Stimulated activated CD8-positive, alpha-beta memory T cell treated with anti-CD3 and anti-CD28 coated beads, Interleukin-15, amount 100 ng/mL, for 4 hours (primary cell): Measurements from ENCODE around the gene DAB2IP.

Experiments used
- DNase-seq, 2 donors: peaks; one replicate each; pipeline ENCODE4 v3.0.0-alpha.2; 2020; ENCODE audit warnings: low read depth in 2 of 2

DAB2IP gene

DNA sequence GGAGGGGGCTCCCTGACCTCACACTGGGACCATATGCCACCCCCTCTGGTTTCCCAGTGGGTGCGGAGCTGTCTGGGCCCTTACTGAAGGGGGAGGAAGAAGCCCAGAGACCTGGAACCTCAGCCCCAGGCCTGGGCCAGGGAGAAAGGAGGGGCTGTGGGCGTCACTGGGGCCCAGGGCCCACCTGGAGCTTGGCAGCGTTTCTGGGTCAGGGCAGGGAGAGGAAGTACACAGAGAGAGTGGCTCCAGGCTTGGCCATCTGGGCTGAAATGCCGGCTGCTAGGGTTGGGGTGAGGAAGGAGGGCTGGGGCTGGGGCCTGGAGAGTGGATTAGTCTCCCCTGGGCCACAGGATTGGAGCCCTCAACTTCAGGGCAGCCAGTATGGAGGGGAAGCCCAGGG lies 6.4 kb upstream of the DAB2IP start:
- no peak for DNase-seq

DNA sequence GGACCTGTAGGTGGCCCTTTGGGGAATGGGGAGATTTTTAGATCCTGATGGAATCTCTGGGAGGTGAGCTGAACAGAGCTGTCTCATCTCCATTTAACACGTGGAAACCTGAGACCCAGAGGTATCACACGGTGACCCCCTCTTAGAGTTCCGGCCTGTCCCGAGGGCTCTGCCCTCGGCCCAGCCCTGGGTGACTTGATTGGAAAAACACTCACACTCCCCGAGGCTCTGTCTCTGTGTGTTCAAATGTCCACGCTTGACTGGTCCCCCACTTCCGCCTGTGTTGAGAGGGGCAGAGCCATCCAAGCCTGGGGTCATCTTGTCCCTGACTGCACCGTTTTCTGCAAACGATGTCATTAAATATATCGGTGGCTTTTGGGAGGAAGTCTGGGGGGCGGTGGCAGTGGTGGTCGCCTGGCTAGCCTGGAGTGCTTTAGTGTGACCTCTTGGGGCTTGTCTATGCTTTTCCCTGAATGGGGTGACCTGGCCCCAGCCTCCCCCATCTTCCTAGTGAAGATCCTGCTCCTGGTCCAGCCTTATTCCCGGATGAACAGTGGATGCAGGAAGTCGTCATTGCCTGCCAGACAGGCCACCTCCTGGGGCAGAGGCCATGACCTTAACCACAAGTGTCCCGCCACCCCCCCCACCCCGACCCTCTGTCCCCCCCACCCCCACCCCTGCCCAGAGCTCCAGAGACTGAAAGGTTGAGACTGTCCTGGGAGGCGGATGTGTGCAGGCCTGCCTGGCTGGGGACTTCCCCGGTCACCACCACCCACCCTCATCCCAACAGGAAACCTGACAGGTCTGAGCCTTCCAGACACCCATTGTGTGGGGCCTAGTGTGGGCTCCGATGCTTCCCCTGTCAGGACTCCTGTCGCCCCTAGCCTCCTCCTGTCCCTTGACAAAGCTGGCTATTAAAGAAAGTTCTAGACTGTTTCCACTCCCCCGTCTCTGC lies 5.3 kb upstream of the DAB2IP start:
- DNase-seq = no peak

DNA sequence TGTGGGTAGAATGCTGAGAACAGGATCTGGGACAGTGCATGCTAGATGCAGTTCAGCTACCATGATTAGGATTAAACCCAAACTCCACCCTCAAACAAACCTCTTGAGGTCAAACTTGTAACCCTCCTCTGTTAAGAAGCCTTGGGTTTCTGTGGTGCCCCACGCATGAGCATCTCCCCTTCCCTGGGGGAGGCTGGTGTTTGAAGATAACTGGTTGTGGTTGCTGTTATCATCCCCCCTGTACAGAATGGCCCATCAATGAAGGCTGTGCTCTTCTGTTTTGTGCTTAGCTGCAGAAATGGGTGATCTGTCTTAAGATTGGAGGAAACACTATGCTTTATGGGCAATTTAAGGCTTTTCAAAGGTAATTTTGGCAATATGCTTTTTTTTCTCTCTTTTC lies 4.4 kb upstream of the DAB2IP start:
- no peak for DNase-seq

DNA sequence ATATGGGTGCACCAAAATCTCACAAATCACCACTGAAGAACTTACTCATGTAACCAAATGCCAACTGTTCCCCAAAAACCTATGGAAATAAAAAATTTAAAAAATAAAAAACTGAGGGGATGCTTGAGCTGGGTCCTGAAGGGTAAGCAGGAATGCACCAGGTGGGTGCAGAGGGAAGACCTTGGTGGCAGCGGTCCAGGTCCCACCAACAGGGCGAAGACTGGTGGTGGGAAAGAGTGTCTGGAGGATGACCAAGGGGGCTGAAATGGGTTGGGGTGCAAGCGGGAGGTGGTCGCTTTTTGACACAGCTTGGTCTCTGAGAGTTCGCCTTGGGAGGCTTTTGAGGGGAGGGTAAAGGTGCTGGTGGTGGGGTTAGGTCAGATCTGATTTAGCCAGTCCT lies 3.3 kb upstream of the DAB2IP start:
- no peak for DNase-seq

DNA sequence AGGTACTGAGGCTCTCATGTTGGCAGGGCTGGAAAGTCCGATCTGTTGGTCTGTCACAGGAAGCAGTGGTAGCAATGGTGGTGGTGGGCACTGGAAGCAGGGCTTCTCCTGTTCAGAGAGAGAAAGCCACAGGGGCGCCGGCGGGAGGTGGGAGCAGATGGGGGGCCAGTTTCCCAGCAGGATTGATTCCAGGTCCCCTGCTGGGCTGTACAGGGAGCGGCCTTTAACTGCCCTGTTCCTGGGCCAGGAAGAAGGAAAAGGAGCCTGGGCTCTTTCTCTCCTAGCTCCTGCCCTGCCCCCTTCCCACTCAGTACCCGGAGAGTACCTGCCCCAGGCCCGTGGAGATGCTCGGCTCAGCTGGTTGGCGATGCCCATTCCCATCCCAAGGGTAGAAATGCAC lies 2.6 kb upstream of the DAB2IP start:
- DNase-seq = no peak

DNA sequence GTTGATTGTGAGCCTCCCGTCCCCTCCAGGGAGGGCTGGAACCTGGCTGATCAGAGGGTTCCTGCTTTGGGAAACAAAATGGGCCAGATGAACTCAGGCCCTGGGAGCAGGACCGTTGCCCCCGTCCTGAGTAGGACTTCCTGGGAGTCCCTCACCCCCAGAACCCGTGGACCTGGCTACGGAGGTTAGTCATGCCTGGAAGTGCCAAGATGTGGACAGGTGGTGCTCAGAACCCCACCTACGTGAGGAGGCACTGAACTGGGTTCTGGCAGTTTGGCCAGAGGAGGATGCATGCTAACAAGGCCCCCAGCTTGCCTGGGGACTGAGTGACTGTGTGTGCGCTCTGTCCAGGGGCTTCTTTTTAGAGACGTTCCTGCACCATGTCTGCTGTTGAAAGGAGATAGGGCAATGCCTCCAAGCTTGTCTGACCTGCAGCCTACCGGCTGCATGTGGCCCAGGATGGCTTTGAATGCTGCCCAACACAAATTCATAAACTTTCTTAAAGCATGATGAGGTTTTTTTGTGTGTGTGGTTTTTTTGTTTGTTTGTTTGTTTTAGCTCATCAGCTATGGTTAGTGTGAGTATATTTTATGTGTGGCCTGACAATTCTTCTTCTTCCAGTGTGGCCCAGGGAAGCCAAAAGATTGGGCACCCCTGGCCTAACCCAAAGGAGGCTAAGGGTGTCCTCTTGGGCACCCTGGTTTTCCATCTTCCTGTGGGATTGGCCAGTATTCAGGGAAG lies 1.8 kb upstream of the DAB2IP start:
- no peak for DNase-seq

DNA sequence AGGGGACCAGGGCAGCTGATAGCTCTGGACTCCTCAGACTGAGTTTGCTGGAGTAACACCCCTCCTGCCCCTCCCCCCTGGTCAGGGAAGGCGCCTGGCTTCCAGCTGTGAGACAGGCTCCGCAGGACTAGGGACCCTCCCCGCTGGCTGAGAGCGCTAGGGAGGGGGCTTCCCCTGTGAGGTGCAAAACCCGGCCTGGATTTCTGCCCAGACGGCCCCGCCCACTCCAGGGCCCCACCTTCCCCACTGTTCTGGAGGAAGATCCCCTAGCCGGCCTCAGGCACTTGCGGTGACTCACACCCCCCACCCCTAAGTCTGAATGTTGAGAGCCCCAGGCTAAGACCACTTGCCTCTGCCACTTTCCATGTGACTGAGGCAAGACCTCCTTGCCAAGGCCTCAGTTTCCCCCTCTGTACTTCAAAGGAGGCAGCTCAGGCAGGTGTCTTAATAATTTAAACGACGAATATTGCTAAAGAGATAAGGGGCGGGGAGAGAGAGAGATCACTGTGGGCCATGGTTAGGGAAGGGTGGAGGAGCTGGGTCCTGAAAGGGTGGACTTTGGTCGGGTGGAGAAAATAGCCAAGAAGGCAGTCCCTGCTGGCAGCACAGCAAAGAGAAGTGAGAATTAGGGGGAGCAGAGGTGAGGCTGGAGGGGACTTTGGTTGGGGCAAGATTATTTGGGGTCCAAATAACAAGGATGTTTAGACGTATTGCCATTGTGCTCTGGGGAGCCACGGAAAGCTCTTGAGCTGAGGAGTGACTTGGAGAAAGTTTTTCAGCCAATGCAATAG lies 1.0 kb upstream of the DAB2IP start:
- no peak for DNase-seq

DNA sequence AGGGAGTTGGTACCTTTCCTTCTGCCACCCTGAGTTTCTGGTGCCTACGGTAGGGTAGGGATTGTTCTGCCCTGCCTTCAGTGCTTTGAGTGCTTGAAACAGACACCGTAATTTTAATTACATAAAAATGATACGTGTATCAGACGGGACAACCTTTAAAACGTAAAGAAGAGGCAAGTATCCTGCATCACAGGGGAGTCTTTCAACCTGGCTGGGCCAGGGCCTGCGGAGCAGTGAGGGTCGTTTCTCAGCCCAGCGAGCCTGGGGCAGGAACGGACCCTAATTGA lies 483 bp upstream of the DAB2IP start:
- DNase-seq = no peak

DNA sequence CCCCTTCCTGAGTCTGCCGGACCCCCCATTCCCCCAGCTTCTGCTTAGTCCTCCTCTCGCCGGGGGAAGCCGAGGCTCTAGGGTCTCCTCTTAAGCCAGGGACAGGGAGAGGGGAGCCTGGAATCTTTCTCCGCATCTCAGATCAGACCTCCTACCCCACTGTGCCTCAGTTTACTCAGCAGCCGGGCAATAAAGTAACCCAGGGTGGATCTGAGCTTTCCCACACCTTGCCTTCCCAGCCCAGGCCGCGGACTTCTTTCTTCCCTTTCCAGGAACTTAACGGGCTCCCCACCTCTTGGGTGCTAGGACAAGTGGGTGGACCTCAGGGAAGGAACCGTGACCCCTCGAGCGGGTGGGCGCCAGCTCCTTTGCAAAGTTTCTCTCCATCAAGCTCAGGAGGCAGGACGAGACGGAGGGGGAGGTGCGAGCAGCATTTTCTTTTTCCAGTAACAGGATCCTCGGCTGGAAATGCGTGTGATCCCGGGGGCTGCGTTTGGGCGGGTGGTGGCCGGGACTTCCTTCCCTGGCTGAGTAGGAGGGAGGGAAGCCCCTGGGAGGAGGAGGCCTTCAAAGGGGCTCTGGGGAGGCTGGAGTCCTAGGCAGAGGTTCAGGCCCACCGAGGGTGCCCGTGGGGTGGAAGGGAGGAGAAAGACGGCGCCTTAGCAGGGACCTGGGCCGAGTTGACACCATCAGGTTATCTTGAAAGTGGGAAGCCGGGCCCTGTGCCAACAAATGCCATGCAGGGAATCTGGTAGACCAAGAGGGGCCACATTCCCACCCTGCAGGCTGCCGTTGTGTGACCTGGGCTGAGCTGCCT lies 795 bp downstream of the DAB2IP start:
- no peak for DNase-seq

DNA sequence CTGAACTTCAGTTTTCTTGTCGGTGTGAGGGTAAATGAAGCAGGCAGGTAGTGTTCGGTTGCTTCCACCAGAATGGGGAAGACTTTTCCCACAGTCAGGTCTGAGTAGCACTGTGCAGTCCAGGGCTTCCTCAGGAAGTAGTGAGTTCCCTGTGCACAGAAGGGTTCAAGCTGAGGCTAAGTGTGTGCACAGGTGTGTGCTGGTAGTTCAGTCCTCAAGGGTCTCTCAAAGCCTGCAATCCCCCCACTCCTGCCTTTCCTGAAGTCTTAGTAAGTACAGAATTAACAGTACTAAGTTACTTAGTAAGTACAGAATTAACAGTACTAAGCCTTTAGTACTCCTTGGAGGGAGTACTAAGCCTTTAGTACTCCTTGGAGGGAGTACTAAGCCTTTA lies 1.4 kb downstream of the DAB2IP start:
- no peak for DNase-seq

DNA sequence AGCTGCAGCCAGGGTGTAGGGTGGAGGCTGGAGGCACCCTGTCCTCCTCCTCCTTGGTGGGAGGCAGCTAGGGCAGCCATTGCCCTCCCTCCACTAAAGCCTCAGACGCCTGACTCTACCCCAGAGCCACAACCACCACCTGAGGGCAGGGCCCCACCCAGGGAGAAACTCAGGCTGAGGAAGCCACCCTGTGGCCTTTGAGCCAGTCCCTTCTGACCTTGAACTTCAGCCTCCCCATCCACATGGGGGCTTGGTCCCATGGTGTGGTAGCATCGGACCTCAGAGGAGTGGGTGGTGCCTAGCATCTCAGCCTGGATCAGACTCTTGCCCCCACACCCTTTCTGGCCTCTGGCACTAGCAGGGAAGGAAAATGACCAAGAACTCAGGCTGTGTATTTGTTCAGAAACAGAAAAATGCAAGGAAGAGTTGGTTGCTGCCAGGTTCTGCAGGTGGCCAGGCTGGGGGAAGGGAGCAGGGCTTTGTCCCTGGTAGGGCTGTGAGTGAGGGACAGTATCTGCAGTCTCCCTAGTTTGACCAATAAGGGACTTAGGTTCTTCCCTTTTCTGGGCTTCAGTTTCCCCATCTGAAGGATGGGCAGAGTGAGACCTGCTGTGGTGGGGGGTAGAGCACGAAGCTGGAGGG lies 3.2 kb downstream of the DAB2IP start:
- DNase-seq = no peak

DNA sequence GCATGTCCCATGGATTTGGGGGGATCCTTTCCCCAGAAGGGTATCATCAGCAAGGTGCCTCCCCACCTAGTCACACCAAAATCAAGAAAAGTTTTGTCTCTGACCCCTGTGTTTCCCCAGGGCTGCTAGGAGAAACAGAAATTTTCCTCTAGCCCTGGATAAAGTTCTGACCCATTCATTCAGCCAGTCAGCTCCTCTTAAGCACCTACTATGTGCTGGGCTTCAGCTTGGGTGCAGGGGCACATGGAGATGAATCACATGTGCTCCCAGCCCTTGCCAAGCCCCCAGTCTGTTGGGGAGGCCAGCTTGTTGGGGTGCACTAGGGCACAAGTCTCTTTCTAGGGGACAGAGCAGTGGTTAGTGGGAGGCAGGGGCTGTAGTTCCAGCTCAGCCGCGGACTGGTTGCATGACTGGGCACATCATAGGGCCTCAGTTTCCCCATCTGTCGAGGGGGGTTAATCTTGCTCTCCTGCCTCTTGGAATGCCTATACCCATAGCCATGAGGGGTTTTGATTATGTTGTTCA lies 3.9 kb downstream of the DAB2IP start:
- DNase-seq = no peak

DNA sequence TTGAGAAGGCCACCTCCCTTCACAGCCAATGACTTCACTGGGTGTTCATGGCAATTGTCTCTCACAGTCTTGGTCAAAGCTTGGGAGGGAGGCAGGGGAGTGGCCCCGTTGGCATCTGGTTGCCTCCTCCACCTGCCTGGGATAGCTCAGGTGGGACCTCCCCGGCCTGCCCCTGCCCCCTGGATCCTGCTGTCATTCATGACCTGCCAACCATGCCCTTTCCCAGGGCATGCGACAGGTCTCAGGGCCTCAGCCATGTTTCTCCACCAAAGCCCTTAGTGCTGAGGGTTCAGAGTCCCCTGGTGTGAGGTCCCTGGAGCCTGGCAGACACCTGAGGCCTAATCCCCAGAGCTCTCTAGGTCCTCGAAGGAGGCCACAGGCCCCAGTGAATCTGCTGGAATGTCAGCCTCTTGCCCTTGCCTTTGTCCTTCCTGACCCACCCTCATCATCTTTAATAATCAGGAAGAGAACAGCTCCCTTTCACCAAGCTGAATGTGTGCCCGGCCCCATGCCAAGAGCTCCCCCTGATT lies 5.6 kb downstream of the DAB2IP start:
- DNase-seq = no peak

DNA sequence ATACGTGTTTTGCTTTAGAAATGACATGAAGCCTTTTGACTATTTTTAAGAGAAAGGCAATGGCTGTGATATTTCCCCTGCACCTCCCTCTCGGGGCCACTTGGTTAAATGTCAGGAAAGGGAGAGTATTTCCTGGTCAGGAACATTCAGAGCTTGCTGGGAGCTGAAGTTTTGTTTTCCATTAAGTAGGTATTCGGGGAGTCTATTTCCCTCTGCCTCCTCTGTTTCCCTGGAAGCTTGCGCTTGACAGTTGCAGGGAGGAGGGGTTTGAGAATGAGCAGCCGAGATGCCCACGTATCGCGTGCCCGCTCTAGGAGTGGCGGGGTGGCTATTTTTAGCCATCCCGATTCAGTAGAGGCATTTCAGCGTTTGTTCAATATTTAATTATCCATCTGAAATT lies 6.7 kb downstream of the DAB2IP start:
- no peak for DNase-seq

DNA sequence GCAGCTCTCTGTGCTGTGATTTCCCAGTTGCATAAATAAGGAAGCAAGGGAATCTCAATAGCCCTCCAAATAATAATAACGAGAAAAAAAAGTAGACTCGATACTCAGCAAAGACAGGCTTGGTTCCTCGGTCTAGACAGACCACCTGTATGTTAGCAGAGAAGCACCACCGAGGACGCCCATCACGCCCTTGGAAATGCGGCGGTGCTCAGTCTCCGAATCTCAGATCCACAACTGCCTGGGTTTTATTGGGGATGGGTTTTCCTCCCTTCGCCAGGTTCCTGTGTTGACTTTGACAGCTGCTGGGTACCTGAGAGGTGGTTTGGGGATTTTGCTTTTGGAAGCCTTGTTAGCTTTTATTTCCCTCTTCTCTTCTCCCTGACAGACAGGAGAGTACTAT lies 7.2 kb downstream of the DAB2IP start:
- DNase-seq = no peak

DNA sequence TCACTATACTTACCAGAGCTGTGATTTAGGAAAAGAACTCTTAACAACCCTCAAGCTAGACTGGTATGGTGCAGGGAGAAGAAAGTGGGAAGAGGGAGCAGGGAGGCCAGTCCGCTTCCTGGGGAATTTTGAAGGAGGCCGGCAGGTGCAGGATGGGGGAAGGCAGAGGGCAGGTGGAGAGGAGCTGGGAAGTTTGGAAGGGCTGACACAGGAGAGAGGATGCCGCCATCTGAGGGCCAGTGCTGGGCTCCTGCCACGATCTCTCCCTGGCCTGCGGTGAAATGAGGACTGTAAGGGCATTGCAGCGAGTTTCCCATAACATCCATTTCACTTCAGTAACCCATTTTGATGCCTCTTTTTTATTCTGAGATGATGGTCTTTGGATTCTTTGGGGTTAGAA lies 8.9 kb downstream of the DAB2IP start:
- no peak for DNase-seq

DNA sequence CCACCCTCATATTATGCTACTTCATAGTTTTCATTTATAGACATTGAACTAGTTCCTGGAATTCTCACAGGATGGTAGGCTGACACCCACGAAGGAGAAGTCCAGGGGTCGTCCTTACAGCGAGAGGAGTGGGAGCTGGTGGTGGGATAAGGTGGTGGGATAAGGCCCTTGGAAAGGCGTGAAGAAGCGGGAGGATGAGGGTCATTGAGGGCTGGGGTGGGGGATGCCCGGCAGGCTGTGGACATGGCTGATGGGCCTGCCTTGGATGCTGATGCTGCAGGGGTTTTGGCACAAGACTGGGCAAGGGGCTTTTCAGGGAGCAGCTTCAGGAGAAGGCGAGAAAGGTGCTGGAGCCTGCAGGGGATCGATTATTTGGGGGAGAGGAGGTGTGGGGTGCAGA lies 9.4 kb downstream of the DAB2IP start:
- DNase-seq = no peak

DNA sequence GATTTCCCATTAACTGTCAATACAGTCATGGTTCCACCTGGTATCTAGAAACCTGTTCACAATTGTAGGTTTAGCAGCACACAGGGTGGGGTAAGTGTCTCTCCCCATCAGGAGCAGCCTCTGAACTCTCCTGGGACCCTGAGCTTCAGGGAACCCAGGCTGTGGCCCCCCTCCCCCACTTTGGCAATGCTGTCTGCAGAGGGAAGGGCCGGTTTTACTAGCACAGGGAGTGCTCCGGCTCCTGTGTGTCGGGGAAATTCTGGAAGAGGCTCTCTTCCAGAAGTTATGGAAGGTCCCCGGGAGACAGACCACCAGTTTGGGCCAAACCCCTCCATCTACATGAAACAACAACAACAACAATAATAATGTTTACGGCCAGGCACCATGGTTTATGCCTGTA lies 9.9 kb downstream of the DAB2IP start:
- DNase-seq = no peak

DNA sequence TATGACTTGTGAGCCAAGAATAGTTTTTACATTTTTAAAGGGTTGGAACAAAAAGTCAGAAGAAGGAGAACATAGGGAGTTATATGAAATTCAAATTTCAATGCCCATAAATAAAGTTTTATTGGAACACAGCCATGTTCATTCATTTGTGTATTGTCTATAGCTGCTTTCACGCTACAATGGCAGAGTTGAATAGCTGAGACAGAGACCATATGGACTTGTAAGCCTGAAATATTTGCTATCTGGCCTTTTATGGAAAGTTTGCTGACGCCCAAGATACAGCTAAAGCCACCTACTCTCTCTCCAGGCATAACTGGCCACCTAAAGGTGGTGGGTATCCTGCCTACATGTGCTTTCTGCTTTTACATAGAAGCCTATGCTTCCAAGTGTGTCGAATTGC lies 10.9 kb downstream of the DAB2IP start:
- no peak for DNase-seq

DNA sequence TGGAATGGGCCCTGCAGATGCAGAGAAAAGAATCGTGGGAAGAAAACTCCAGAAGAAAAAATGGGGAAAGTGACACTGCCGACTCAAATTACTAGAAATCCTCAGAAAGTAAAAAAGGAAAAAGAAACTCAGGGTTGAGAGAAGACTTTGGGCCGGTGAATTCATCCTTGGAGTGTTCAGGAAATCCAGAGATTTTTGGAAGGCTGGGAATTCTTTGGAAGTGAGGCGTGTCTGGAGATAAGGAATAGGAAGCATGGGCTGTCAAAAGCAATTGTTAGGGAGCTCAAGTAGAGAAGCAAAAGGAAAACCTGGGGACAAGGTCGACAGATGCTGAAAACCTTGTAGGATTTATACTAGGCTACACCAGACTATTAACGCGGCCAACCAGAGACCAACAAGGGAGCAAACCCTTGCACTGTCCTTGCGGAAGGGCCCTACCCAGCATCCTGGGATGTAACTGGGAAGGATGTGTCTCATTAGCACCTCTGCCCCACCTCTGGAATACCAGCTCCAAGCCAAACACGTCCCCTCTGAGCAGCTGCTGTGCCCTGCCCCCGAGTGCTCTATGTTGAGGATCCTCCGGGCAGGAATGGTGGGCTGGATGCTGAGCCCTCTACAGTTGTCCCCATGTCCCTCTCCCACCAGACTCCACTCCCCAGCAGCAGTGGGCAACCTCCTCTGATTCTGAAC lies 11.6 kb downstream of the DAB2IP start:
- DNase-seq = no peak
